NCI-H1048 (cell line): ENCODE data around the gene KANK2.
"Not testable (repeated sequence)": the region's sequence is repeated elsewhere in the genome, so short reads cannot be mapped to it uniquely, and the experiment has no call there.

Experiments
- DNase-seq: peaks from one replicate; lab custom pipeline; 2025; lab: John Stamatoyannopoulos, UW

The KANK2 gene

DNA sequence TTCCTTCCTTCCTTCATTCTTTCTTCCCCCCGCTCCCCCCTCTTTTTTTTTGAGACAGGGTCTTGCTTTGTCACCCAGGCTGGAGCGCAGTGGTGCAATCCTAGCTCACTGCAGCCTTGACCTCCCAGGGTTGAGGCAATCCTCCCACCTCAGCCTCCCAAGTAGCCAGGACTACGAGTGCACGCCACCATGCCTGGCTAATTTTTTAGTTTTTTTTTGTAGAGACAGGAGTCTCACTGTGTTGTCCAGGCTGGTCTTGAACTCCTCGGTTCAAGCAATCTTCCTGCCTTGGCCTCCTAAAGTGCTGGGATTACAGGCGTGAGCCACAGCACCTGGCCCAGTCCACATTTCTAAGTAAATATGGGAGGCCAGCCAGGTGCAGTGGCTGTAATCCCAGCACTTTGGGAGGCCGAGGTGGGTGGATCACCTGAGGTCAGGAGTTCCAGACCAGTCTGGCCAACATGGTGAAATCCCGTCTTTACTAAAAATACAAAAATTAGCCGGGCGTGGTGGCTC is 57.3 kb downstream of the KANK2 start:
- not testable (repeated sequence) for DNase-seq

DNA sequence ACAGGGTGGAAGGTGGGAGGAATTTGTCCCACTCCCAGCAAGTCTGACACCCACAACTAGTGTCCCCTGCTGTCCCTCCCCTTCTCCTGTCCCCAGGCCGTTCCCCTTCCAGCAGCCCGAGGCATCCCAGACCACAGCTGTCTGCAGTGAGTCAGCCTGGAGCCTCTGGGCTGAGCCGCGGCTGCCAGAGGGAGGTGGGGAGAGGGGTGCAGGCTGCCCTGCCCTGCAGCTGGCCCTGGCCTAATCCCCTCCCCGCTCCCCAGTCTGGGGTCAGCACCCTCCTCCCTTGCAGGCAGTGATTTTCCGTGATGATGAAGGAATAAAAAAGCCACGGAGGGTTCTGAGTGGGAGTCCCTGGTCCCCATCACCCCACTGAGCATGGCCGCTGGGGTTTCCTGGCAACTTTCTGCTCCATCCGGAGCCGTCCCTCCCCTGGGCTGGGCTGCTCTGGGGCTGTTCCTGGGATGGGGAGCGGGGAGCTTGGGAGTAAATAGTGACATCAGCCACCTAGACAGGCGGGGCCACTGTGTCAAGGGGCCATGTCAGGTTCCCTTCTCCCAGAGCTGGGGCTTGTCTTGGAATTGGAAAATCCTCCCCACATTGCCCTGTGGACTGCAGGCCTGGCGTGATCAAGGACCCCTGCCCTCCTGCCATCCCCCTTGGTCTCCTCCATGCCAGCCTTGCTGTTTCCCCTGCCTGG is 58.6 kb downstream of the KANK2 start:
- DNase-seq: no peak

DNA sequence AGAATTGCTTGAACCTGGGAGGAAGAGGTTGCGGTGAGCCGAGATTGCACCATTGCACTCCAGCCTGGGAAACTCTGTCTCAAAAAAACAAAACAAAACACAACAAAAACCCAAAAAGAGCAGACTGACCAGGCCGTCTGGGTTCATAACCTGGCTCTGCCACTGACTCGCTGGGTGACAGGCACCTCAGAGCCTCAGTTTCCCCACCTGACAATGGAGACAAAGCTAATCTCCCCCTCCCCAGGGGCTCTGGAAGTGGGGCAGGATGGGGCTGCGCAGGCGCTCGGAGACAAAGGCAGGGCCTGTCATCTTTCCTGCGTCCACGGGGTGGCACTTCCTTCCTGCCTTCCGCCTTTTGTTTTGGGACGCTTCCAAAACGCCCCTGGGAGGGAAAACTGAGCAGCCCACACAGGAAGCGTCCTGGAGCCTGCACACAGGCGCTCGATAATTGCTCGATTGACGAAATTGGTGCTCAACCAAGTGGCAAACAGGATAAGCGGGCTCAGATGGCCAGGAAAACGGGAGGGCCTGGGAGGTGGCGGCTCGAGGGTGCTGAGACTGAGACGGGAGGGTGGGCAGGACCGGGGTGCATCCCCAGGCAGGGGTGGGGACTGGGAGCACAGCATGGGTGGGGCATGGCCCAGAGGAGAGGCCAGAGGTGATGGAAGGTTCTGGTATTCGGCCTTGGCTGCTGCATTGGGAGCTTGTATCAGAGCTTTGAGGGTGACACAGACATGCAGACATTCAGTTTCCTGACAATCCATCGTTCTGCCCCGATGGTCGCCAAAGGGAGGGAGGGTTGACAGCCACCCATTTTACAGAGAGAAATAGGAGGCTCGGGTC is 59.6 kb downstream of the KANK2 start:
- DNase-seq: peak; percentile 39

DNA sequence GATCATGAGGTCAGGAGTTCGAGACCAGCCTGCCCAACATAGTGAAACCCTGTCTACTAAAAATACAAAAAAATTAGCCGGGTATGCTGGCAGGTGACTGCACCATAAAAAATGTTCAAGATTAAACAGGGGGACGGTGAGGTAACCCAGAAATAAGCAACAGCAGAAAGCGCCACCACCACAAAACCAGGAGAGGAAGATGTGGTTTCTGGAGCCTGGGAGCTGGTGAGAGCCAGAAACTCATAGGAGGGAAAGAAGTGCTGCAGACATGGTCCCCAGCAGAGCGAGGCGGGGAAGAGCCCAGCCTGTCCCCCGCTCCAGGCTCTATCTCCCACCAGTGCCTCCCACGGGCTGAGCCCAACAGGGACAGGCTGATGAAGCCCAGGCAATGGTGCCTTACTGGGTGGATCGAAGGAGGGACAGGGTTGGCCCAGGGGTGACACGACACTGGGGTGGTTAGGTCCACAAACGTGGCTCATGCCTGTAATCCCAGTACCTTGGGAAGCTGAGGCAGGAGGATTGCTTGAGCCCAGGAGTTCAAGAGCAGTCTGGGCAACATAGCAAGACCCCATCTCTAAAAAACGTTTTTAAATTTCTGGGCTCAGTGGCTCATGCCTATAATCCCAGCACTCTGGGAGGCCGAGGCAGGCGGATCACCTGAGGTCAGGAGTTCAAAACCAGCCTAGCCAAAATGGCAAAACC is 60.8 kb downstream of the KANK2 start:
- no peak for DNase-seq

DNA sequence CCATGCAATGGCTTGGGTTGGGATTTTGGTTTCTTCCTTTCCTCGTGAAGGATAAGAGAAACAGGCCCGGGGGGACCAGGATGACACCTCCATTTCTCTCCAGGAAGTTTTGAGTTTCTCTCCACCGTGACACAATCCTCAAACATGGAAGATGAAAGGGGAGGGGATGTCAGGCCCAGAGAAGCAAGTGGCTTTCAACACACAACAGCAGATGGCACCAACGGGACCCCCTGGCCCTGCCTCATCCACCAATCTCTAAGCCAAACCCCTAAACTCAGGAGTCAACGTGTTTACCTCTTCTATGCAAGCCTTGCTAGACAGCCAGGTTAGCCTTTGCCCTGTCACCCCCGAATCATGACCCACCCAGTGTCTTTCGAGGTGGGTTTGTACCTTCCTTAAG is 65.9 kb downstream of the KANK2 start:
- no peak for DNase-seq

DNA sequence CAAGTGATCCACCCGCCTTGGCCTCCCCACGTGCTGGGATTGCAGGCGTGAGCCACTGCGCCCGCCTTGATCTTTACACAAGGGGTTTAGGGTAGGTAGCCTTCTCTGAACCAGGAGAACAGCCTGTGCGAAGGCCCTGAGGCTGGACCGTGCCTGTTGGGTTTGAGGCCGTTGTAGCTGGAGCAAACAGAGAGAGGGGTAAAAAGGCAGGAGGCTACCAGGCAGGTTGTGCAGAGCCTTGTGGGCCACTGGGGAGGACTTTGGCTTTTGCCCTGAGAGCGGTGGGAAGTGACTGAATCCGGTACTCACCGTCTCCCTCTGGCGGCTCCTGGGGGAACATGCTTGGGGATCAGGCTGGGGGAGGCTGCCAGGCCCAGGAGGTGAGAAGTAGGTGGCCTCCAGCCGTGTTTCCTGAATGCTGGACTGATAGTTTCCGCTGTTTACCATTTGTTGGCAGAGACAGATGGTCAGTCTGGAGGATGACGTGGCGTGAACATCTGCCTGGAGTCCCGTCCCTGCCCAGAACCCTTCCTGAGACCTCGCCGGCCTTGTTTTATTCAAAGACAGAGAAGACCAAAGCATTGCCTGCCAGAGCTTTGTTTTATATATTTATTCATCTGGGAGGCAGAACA is 66.4 kb downstream of the KANK2 start:
- peak; percentile 18 for DNase-seq

DNA sequence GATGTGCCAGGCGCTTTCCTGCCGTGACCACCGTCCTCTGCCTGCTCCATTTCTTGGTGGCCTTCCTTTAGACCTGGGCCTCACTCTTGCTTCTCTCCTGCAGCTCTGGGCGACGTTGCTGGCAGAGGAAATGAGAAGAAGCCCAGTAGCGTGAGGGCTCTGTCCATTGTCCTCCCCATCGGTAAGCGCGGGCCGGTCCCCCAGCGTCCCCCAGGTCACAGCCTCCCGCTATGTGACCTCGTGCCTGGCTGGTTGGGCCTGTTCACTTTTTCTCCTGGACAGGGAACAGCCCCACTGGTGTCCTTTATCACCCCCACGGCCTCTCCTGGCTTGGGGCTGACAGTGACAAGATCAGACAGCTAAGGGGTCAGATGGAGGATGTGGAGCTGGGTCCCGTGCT is 69.4 kb downstream of the KANK2 start:
- DNase-seq: no peak

DNA sequence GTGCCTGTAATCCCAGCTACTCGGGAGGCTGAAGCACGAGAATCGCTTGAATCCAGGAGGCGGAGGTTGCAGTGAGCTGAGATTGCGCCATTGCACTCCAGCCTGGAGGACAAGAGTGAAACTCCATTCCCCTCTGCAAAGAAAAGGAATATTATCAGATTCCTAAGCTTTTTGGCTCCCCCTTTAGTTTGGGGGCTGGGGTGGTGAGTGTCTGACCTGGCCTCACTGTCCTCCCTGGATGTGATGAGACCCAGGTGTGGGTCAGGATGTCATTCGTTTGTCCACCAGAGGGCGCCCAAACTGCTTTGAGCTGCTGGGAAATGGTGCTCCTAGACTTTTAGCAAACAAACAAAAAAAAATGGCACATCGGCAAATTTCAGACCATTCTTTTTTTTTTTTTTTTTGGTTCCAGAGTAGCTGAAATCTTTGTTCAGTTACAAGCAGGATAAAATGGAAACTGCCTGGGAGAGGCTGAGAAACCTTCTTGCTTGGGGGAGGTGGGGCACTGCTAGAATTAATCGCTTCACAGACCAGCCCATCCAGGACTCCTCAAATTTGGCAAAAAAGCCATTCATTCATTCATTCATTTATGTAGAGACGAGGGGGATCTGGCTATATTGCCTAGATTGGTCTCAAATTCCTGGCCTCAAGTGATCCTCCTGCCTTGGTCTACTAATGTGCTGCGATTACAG is 71.2 kb downstream of the KANK2 start:
- no peak for DNase-seq

DNA sequence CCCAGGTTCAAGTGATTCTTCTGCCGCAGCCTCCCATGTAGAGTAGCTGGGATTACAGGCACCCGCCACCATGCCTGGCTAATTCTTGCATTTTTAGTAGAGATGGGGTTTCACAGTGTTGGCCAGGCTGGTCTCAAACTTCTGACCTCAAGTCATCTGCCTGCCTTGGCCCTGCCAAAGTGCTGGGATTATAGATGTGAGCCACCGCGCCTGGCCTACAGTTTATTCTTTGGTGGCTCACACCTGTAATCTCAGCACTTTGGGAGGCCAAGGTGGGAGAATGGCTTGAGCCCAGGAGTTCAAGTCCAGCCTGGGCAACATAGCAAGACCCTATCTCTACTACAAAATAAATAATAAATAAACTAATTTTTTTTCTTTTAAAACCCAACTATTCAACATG is 73.2 kb downstream of the KANK2 start:
- not testable (repeated sequence) for DNase-seq

DNA sequence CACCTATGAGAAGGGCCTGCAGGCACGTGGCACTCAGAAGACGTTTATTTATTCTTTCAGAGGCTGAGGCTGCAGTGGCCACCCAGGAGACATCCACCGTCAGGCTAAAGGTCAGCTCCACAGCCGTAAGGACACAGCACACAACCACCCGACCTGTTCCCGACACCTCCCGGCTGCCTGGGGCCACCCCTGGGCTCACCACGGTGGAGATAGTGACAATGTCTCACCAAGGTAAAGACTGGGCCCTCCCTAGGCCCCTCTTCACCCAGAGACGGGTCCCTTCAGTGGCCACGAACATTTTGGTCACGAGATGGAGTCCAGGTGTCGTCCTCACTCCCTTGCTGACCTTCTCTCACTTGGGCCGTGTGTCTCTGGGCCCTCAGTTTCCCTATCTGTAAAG is 74.2 kb downstream of the KANK2 start:
- no peak for DNase-seq

DNA sequence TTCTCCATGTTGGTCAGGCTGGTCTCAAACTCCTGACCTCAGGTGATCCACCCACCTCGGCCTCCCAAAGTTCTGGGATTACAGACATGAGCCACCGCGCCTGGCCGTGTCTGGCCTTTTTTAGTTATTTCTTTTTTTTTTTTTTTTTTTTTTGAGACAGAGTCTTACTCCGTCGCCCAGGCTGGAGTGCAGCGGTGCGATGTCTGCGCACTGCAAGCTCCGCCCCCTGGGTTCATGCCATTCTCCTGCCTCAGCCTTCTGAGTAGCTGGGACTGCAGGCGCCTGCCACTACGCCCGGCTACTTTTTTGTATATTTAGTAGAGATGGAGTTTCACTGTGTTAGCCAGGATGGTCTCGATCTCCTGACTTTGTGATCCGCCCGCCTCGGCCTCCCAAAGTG is 75.4 kb downstream of the KANK2 start:
- DNase-seq: not testable (repeated sequence)

DNA sequence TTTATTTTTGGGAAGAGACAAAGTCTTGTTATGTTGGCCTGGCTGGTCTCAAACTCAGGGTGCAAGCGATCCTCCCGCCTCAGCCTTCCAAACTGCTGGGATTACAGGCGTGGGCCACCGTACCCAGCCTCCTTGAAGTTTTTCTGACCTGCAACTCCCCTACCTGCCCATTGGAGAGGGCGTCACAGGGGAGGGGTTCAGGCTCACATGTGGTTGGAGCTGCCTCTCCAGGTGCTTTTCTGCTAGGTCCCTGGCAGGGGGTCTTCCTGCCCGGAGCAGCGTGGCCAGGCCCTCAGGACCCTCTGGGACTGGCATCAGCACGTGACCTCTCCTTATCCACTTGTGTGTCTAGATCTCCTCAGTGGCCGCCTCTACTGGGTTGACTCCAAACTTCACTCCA is 80.8 kb downstream of the KANK2 start:
- DNase-seq: no peak

DNA sequence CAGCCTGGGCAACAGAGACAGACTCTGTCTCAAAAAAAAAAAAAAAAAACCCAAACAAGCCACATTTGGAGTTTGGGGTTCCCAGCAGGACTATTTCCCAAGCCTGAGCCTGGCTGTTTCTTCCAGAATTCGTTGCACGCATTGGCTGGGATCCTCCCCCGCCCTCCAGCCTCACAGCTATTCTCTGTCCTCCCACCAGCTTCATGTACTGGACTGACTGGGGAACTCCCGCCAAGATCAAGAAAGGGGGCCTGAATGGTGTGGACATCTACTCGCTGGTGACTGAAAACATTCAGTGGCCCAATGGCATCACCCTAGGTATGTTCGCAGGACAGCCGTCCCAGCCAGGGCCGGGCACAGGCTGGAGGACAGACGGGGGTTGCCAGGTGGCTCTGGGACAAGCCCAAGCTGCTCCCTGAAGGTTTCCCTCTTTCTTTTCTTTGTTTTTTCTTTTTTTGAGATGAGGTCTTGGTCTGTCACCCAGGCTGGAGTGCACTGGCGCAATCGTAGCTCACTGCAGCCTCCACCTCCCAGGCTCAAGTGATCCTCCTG is 81.4 kb downstream of the KANK2 start:
- DNase-seq: no peak

DNA sequence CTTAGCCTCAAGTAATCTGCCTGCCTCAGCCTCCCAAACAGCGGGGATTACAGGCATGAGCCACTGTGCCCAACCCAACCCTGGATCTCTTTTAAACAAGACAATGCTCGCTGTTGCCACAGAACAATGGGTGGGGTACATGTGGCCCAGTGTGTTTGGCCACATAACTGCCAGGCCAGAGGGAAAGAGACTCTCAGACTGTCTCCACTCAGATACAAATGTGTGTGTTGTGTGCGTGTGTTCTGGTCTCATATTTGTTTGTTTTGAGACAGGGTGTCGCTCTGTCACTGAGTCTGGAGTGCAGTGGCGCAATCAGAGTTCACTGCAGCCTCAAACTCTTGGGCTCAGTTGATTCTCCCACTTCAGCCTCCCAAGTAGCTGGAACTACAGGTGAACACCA is 82.3 kb downstream of the KANK2 start:
- no peak for DNase-seq
